Right renal pelvis (tissue), 4 donors: ENCODE results near the gene SLC45A3. TPM values are rescaled to one million over a fixed set of nuclear protein-coding genes. Genes with fewer than 3 reads are reported as not detected.
A peak's percentile ranks its signal among the peaks of the same experiment; 100 is the strongest.

ENCODE experiments used
- DNase-seq, 4 donors: peaks; one replicate each; pipeline ENCODE4 v3.0.0-alpha.2; 2013; ENCODE audit warnings: low read depth in 4 of 4, low spot score in 3 of 4, missing footprints in 1 of 4
- polyA plus RNA-seq, 4 donors: library from polyadenylated mRNA; unstranded; fragments of 120-200 nt; gene quantifications; one replicate each; pipeline ENCODE4 v1.2.1, GENCODE V29; 2013; ENCODE audit not compliant: insufficient read length in 4 of 4

Gene SLC45A3
- polyA plus RNA-seq, 4 donors, result 9.3 to 10.1 (median 9.8) TPM

- DNase-seq, result no peak
Observed at GRCh38 chr1:205701420-205701819, 21.1 kb upstream of the SLC45A3 start.

GRCh38 chr1:205700865-205701401 is 20.6 kb upstream of the SLC45A3 start:
- DNase-seq, result peak in 2 of 4 donors; percentile 58 to 64

GRCh38 chr1:205699416-205699815 is 19.1 kb upstream of the SLC45A3 start:
- DNase-seq, result no peak

GRCh38 chr1:205698921-205699320 is 18.6 kb upstream of the SLC45A3 start:
- DNase-seq, result no peak

- DNase-seq, result no peak
Observed at GRCh38 chr1:205693421-205693991, 13.2 kb upstream of the SLC45A3 start.

- no peak for DNase-seq
Observed at GRCh38 chr1:205692423-205692822, 12.1 kb upstream of the SLC45A3 start.

GRCh38 chr1:205690122-205690756 is 9.9 kb upstream of the SLC45A3 start:
- DNase-seq, result no peak

GRCh38 chr1:205689479-205689878 is 9.2 kb upstream of the SLC45A3 start:
- DNase-seq, result no peak

- DNase-seq, result no peak
Observed at GRCh38 chr1:205688171-205689080, 8.1 kb upstream of the SLC45A3 start.

GRCh38 chr1:205687242-205687641 is 6.9 kb upstream of the SLC45A3 start:
- no peak for DNase-seq

- no peak for DNase-seq
Observed at GRCh38 chr1:205681364-205681763, 1.1 kb upstream of the SLC45A3 start.

GRCh38 chr1:205678286-205679111 is 1.8 kb downstream of the SLC45A3 start:
- DNase-seq, result no peak

- DNase-seq, result no peak
Observed at GRCh38 chr1:205677167-205677566, 3.1 kb downstream of the SLC45A3 start.

- DNase-seq, result no peak
Observed at GRCh38 chr1:205676597-205676996, 3.7 kb downstream of the SLC45A3 start.

GRCh38 chr1:205676002-205676401 is 4.3 kb downstream of the SLC45A3 start:
- DNase-seq, result no peak

GRCh38 chr1:205675247-205675646 is 5.1 kb downstream of the SLC45A3 start:
- no peak for DNase-seq

- DNase-seq, result no peak
Observed at GRCh38 chr1:205672970-205673369, 7.3 kb downstream of the SLC45A3 start.

GRCh38 chr1:205672395-205672889 is 7.9 kb downstream of the SLC45A3 start:
- no peak for DNase-seq

GRCh38 chr1:205670611-205671430 is 9.5 kb downstream of the SLC45A3 start:
- no peak for DNase-seq

GRCh38 chr1:205670150-205670446 is 10.2 kb downstream of the SLC45A3 start:
- DNase-seq, result no peak
